ENCODE data around the gene RHBDL1. TPM values are rescaled to one million over a fixed set of nuclear protein-coding genes. Genes with fewer than 3 reads are reported as not detected.
A peak's percentile ranks its signal among the peaks of the same experiment; 100 is the strongest.

RHBDL1 gene
- total RNA-seq, 2 donors from 2014 or later: 4.4 to 5.3 TPM

DNA sequence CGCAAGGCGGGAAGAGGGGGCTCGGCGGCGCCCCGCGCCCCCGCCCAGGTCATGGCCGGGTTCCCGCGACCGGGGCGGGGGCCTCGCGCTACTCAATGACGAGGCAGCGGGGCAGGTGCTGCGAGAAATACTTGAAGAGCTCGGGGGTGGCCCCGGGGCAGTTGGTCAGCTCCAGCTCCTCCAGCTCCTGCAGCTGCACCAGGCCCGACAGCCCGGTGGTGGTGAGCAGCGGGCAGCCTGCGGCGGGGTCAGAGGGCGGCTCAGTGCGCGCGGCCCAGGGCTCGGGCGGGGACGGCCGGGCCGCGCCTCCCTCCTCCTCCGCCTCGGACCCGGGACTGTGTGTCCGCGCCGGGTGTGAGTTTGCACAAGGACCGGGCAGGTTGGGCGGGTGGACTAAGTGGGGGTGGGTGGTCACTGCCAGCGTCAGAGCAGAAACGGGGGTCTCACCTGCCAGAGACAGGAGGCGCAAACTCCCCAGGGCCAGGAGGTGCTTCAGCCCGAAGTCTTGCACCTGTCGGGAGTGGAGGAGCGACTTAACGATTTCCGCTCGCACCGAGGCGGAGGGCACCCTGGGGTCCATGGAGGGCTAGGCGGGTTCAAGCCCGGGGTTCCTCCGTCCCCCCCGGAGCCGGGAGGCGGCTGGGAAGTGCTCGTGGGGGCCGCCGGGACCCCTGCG lies 18.9 kb downstream of the RHBDL1 start:
- ATAC-seq (no peak), DNase-seq (no peak)
- intact Hi-C loops (cut with DNase I, micrococcal nuclease): no loop called here

DNA sequence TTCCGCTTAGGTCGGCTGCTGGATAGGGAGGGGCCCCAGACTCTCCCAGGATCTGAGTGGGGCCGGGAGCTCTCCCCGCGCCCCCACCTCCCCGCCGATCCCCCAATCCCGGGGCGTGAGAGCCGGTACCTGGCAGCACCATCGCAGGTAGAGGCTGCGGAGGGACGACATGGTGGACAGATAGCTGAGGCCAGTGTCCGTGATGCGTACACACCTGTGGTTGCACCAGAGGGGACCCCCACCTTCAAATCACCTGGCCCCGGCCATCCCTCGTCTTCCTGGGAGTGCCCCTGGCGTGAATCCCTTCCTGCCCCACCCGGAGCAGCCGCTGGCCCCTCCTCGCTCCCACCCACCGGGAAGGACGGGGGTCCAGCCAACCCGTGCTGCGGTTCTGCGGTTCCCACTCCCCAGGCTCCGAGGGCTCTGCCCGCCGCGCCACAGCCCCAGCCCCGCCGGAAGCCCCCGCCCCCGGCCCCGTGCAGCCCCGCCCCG lies 19.4 kb downstream of the RHBDL1 start:
- DNase-seq (no peak), ATAC-seq (no peak)
- intact Hi-C loops (cut with DNase I, micrococcal nuclease): no loop called here

DNA sequence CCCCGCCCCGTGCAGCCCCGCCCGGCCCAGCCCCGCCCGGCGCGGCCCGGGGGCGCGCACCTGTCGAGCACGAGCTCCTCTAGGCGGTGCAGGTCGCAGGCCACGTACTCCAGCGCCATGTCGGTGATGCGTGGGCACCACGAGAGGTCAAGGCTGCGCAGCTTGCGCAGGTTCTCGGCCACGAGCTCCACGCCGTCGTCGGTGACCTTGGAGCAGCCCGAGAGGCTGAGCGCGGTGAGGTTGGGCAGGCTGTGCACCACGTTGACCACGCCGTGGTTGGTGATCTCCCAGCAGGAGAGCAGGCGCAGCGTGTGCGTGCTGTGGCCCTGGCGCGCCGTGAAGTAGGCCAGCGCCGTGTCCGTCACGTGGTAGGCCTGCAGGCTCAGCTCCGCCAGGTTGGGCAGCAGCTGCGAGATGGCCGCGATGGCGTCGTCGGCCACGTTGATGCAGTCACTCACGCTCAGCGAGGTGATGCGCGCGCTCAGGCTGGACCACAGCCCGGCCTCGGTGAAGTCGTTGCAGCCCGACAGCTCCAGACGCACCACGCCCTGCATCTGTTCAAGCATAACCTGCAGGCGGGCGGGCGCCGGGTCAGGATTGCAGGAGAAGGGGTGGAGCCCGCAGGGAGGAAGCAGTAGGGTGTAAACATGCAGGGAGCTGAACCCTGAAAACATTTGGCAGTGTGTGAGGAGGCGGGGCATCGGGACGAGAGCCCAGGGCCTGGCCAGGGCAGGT lies 20.1 kb downstream of the RHBDL1 start:
- ATAC-seq (peak; percentile 86), DNase-seq (peak; percentile 89 to 92)
- intact Hi-C loops (cut with DNase I, micrococcal nuclease): no loop called here

DNA sequence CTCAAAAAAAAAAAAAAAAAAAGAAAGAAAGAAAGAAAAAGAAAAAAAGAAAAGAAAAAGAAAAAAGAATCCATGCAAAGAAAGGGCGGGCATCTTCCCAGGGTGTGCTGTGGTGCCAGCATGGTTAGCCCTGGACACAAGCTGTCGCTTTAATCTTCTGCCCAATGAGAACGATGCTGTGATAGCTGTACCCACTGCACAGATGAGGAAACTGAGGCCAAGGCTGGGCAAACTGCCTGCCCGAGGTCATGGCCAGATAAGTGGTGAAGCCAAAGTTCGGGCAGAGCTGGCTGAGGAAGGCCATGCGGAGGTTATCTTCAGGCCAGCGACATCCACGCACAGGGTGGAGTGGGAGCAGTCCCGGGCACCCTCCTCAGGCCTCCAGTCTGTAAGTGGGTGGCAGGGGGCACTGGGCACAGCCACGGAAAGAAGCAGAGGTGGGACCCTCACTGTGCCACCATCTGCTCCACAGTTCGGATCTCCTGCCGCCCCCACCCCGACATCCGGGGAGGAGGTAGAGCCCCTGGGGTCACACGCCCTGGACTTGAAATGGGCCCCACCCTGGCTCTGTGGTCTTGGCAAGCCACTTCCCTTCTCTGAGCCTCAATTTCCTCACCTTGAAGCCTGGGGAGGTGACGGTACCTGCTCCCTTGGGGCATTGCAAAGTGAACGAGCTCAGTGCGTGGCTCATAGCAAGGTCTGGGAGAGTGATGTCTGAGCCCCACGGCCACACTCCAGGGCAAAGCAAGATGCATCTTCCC lies 23.6 kb downstream of the RHBDL1 start:
- DNase-seq (no peak), ATAC-seq (no peak)
- intact Hi-C loops (cut with DNase I, micrococcal nuclease): no loop called here

DNA sequence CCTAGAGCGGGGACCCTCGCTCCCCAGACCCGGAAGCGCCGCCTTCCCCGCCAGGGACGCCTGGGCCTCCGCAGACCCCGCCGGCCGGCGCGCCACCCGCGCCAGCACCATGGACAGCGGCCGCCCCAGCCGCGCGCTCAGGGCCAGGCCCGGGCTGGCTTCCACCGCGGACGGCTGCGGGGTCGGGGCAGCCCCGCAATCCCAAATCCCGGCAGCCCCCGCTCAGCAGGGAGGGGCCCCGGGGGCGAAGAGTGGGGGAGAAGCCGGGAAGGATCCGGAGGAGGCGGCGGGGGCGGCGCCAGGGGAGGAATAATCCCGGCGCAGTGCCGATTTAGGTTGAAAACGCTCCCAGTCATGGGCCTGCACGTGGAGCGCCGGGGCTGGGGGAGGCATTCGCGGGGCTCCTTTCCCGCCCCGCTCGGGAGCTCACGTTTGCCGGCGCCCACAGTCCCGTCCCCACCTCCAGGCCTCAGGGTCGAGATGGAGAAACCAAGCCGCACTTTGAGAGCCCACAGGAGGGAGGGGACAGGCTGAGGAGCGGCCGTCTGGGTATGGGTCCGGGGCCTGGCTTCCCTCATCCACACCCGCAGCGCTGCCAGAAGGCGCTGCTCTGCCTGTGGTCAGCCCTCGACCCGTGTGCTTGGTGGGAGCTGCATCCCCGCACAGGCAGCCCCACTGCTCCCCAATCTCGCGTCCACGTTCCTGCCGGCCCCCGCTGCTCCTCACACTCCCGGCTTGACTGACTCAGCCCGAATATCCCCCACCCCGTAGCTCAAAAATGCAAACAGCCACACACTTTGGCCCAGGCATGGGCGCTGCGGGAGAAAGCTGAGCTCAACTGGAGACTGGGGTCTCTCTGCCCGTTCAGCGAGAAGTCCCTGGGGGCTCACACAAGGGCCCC lies 25.5 kb downstream of the RHBDL1 start:
- intact Hi-C loops (cut with DNase I, micrococcal nuclease): loop anchor here in 1 of 2 donors (10.0 kb wide), 1 partner anchor 54 kb away; no protein-coding TSS in a partner anchor
- DNase-seq (no peak), ATAC-seq (peak; percentile 16)

DNA sequence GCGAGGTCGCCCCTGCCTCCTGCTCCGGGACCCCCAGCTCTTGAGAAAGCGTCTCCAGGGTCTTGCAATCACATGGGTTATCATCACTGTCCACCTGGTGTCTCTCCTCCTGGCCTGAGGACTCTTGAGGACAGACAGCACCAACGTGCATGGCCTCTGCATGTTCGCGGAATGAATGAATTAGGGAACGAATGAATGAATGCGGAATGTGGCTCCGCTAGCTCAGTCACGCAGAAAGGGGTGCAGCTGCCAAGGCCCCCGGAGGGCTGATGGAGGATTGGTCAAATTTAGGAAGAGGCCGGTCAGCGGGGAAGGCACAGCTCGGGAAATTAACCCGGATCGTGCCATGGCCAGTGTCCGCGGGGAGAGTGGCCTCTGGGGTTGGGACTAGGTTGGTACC lies 26.9 kb downstream of the RHBDL1 start:
- DNase-seq (no peak), ATAC-seq (no peak)
- intact Hi-C loops (cut with DNase I, micrococcal nuclease): loop anchor here in 1 of 2 donors (10.0 kb wide), 1 partner anchor 52 kb away; no protein-coding TSS in a partner anchor

DNA sequence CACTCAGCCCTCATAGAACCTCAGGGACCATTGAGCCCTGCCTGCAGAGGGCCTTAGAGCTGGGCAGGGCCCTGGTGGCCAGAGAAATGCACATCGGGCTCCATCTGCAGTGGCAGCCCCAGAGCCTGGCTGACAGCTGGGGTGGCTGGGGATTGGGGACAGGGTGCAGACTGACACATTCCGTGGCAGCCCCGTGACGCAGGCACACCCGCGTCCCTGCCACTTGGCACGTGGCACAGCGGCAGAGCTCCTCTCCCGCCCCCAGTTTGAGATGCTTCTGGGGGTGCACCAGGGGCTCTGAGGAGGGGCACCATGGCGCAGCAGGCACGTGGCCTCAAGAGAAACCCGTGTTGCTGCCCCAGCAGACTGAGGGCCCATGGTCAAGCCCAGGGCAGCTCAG lies 27.9 kb downstream of the RHBDL1 start:
- intact Hi-C loops (cut with DNase I, micrococcal nuclease): loop anchor here in 1 of 2 donors (10.0 kb wide), 1 partner anchor 51 kb away; no protein-coding TSS in a partner anchor
- no peak for DNase-seq
- ATAC-seq: no peak

DNA sequence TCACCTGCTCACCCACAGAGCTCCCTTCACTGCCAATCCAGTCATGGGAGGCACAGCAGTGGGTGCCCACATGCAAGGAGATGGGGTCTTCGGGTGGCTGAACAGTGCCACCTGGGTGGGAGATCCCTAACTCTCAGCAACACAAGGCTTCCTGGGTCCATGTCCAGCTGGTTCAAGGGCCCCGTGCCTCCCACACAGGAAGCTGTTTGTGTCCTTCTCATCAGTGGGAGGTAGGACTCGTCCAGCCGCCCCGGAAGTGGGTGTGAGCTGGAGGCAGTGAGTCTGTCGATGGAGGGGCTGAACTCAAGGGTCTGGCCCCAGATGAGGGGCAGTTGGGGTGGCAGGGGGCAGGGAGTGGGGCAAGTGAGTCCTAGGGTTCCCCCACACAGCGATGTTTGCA lies 28.6 kb downstream of the RHBDL1 start:
- intact Hi-C loops (cut with DNase I, micrococcal nuclease): loop anchor here in 1 of 2 donors (10.0 kb wide), 1 partner anchor 51 kb away; no protein-coding TSS in a partner anchor
- no peak for DNase-seq
- no peak for ATAC-seq

DNA sequence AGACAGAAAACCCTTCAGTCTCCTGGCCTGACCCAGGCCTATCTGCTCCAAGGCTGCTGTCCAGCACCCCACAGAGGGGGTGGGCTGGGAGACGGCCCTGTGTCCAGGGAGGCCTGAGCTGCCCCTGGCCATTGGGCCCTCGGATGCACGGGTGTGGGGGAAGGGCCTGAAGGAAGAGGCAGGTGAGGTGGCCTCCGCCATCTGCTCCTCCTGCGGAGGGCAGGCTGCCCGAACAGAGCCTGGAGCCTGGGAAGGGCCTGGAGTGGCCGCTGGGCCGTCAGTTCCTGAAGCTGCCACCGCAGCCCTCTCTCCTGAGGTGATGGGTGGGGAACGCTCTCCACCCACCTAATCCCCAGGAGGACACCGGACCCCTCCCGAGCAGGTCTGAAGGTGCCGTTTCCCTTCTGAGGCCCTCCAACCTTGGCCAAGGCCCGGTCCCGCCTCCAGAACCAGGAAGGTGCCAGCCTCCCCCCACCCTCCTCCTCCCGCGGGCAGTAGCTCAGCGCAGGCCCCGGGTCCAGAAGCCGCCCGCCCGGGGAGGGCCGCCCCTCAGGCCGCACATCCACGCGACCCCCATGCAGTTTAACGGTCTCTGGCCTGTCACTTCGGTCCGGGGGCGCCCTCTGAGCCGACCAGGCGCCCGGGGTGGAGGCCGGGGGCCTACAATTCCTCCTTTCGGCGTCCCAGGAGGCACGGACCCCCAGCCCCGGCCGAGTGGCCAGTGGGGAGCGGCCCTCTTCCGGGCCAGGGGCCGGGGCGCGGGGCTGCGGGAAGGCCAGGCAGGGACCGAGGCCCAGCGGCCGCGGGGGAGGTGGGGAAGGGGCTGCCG lies 29.3 kb downstream of the RHBDL1 start:
- ATAC-seq (no peak), DNase-seq (no peak)
- intact Hi-C loops (cut with DNase I, micrococcal nuclease): loop anchor here in 1 of 2 donors (10.0 kb wide), 1 partner anchor 50 kb away; no protein-coding TSS in a partner anchor

DNA sequence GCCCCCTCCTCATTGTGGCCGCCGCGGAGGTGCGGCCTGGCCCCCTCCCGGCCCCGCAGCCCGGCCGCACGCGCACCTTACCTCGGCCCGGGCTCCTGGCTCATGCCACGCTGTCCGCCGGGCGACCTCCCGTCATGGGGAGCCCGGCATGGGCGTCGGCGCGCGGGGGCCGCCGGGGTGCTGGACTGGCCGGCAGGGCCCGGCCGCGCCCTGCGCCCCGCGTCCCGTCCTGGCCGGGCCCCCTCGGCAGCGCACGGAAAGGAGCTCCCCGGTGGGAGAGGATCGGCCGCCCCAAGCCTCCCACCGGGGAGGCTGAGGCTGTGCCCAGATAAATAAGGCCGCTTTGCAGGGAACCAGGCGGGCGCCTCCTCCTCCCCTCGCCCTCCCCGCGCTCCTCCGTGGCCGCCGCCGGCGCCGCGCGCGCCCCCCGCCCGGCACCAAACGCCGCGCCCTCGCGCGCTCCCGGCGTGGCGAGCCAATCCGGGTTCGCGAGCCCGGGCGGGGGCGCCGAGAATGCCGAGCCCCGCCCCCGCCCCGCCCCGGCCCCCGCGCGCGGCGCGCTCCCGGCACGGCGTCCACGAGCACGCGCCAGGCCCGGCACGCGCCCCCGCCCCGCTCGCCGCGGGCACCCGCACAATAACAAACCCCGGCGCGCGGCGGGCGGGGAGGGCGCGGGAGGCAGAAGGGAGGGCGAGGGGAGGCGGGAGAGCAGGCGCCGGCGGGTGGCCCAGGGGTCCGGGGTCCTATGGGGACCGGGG lies 30.1 kb downstream of the RHBDL1 start, which contains the start of gene FBXL16:
Gene FBXL16, minus strand, starts transcription at position 371 of the 758 bp plus-strand sequence. CDS start 8,396 bp downstream, outside the sequence.
- intact Hi-C loops (cut with DNase I, micrococcal nuclease): loop anchor here in 1 of 2 donors (10.0 kb wide), 1 partner anchor 49 kb away; no protein-coding TSS in a partner anchor
- peak; percentile 6 for ATAC-seq
- no peak for DNase-seq

DNA sequence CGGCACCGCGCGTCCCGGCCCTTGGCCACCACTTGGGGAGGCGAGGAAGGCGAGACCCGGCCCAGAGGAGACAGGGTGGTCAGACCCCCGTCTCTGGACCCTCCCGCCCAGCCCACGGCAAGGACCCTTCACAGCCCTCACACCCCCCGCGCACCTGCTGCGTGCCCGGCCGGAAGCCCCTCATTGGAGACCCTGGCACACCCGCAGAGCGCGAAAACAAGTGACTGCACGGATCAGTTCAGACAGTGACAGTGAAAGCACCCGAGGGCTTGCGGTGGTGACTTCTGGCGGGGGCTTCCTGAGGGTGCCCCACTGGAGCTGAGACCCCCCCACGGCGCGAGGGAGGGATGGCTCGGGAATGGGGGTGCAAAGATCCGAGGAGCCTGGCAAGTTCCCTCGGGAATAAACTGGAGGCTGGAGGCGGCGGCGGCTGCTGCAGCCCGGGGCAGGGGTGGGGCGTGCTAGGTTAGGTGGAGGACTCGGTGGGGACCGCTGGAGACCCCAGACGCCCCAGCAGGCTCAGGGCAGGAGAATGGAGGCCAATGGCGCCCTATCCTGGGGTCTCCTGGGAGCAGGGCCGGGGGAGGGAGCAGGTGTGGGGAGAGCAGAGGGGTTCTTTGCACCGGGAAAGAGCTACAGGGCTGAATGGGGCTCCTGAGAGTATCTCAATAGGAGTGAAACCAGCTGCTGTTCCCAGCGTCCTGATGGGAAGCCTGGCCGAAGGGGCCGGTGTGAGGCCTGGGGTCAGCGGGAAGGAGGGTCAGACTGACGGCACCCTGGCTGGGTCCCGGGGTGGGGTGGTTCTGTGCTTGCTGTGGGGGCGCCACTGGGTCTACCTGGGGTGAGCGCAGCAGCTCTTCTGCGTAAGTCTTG lies 31.0 kb downstream of the RHBDL1 start:
- no peak for ATAC-seq
- DNase-seq: no peak
- intact Hi-C loops (cut with DNase I, micrococcal nuclease): loop anchor here in 1 of 2 donors (10.0 kb wide), 1 partner anchor 48 kb away; no protein-coding TSS in a partner anchor

DNA sequence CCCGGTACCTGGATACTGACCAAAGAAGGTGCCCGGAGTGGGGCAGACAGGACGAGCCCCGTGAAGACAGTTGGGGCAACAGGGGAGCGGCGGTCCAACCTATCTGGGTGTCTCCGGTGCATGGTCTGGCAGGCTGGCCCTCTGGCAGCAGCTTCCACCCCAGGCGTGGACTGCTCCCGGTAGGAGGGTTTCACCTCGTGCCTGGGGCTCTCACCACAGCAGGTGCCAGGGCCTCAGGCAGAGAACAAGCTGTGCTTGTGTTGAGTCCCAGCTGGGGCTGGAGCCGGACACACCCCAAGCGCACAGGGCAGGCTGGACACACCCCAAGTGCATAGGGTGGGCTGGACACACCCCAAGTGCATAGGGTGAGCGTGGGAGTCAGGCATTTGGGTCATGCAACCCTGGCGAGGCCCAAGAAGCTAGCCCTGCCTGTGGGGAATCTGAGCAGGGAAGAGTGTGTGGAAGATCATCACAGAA lies 31.6 kb downstream of the RHBDL1 start:
- intact Hi-C loops (cut with DNase I, micrococcal nuclease): loop anchor here in 1 of 2 donors (10.0 kb wide), 1 partner anchor 48 kb away; no protein-coding TSS in a partner anchor
- DNase-seq: no peak
- ATAC-seq: peak; percentile 12

DNA sequence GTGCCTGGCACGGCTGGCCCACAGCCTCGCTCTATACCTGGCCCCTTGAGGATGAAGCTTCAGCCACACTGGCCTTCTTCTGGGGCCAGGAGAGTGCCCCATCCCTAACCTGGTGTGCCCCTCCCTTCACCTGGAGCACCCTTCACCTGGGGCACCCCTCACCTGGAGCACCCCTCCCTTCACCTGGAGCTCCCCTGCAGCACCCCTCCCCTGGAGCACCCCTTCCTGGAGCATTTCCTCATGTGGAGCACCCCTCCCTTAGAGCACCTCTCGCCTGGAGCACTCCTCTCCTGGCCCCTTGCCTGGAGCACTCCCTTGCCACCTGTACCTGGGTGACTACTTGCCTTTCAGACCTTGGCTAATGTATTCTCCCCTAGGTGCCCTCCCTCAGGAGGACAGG lies 32.5 kb downstream of the RHBDL1 start:
- DNase-seq (no peak), ATAC-seq (no peak)
- intact Hi-C loops (cut with DNase I, micrococcal nuclease): loop anchor here in 1 of 2 donors (10.0 kb wide), 1 partner anchor 47 kb away; no protein-coding TSS in a partner anchor

DNA sequence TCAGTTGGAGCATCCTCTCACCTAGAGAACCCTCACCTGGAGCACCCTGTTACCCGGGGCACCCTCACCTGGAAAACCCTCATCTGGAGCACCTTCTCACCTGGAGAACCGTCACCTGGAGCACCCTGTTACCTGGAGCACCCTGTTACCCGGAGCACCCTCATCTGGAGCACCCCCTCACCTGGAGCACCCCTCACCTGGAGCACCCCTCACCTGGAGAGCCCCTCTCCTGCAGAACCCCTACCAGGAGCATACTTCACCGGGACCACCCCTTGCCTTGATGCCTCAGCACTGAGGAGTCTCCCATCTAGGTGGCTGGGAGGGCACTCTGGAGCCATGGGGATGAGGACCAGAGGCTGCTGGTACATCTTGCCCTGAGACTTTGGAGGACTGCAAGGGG lies 33.5 kb downstream of the RHBDL1 start:
- intact Hi-C loops (cut with DNase I, micrococcal nuclease): loop anchor here in 1 of 2 donors (10.0 kb wide), 1 partner anchor 46 kb away; no protein-coding TSS in a partner anchor
- ATAC-seq (no peak), DNase-seq (no peak)
